Parathyroid adenoma (tissue), 2 donors: ENCODE measurements around the gene ZNF76.
"Not testable (repeated sequence)": the region's sequence is repeated elsewhere in the genome, so short reads cannot be mapped to it uniquely, and the experiment has no call there.

ENCODE experiments used
- H2AFZ ChIP-seq: fragments of 300-600 bp; sonication (generic); one replicate; pipeline ENCODE4 v1.7.0; 2017; ENCODE audit warnings: antibody characterized with exemption, mild to moderate bottlenecking
- H3K27ac ChIP-seq: fragments of 300-600 bp; sonication (generic); one replicate; pipeline ENCODE4 v1.7.0; 2017
- H3K27me3 ChIP-seq: fragments of 300-600 bp; sonication (generic); one replicate; pipeline ENCODE4 v1.7.0; 2017; ENCODE audit warnings: low read length; ENCODE audit not compliant: control insufficient read depth, insufficient read depth
- H3K36me3 ChIP-seq: fragments of 300-600 bp; sonication (generic); one replicate; pipeline ENCODE4 v1.7.0; 2017; ENCODE audit warnings: low read length; ENCODE audit not compliant: control insufficient read depth, insufficient read depth
- H3K4me1 ChIP-seq: fragments of 300-600 bp; sonication (generic); one replicate; pipeline ENCODE4 v1.7.0; 2017; ENCODE audit warnings: control low read depth
- H3K4me2 ChIP-seq: fragments of 300-600 bp; sonication (generic); one replicate; pipeline ENCODE4 v1.7.0; 2017; ENCODE audit warnings: low read length
- H3K4me3 ChIP-seq: fragments of 300-600 bp; sonication (generic); one replicate; pipeline ENCODE4 v1.7.0; 2017; ENCODE audit warnings: low read depth, low read length
- H3K79me2 ChIP-seq: fragments of 300-600 bp; sonication (generic); one replicate; pipeline ENCODE4 v1.7.0; 2017; ENCODE audit warnings: control low read depth
- H3K9ac ChIP-seq: fragments of 300-600 bp; sonication (generic); one replicate; pipeline ENCODE4 v1.7.0; 2017; ENCODE audit warnings: mild to moderate bottlenecking
- H3K9me3 ChIP-seq: fragments of 300-600 bp; sonication (generic); one replicate; pipeline ENCODE4 v1.7.0; 2017; ENCODE audit warnings: low read length; ENCODE audit not compliant: control insufficient read depth
- CTCF ChIP-seq: fragments of 300-600 bp; sonication (generic); IDR thresholded peaks from one replicate; pipeline ENCODE4 v1.7.0; 2017; ENCODE audit warnings: antibody characterized with exemption, mild to moderate bottlenecking
- donor health status: primary hyperparathyroidism.

The ZNF76 gene

GRCh38 chr6:35327349-35328027, 68.0 kb downstream of the ZNF76 start:
- Histone ChIP-seq H3K4me3 (no peak overlapping the region), H3K36me3 (no peaks in the 10 kb centered on the region), H3K79me2 (no peaks in the 10 kb centered on the region), H3K27me3 (no peaks in the 10 kb centered on the region), H3K9me3 (no peaks in the 10 kb centered on the region), H3K9ac (no peak overlapping the region), H3K4me1 (no peaks in the 10 kb centered on the region), H3K4me2 (no peak overlapping the region), H3K27ac (no peak overlapping the region), H2AFZ (peak overlapping the region; percentile 38)
- TF ChIP-seq CTCF, result peak; percentile 79

DNA sequence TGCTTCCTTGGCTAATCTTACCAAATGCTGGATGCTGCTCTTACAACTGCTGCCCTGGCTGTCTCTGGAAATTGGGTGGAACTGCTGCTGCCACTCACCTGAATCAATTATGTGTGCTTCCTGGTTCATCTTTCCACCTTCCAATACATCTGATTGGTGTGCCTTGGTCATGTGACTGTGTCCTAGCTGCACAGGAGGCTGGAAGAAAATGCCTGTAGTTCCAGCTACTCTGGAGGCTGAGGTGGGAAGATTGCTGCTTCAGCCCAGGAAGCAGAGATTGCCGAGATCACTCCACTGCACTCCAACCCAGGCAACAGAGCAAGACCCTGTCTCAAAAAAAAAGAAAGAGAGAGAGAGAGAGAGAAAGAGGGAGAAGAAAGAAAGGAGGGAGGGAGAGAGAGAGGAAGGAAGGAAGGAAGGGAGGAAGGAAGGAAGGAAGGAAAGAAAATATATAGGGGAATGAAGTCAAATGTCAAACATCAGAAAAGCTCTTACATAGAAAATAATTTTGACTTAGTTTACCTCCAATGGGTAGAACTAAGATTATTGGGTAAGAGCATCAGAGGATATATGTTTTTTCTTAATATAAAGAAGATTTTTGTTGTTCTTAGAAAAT, 68.7 kb downstream of the ZNF76 start:
- Histone ChIP-seq H3K27ac (no peak overlapping the region), H2AFZ (no peak overlapping the region), H3K79me2 (no peaks in the 10 kb centered on the region), H3K4me2 (no peak overlapping the region), H3K4me3 (no peak overlapping the region), H3K36me3 (no peaks in the 10 kb centered on the region), H3K27me3 (no peaks in the 10 kb centered on the region), H3K9me3 (no peaks in the 10 kb centered on the region), H3K9ac (no peak overlapping the region), H3K4me1 (no peaks in the 10 kb centered on the region)
- no peak for TF ChIP-seq CTCF

DNA sequence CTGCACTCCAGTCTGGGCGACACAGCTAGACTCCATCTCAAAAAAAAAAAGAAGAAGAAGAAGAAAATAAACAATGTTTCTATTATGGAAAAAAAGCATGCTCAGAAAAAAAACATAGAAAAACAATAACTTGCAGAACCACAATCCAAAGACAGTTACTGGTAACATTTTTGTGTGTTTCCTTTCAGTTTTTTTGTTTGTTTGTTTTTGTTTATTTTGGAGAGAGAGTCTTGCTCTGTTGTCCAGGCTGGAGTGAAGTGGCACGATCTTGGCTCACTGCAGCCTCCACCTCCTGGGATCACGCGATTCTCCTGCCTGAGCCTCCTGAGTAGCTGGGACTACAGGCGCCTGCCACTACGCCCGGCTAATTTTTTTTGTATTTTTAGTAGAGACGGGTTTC, 69.4 kb downstream of the ZNF76 start:
- H3K4me3 ChIP-seq, H3K9me3 ChIP-seq, H3K27me3 ChIP-seq, H3K4me2 ChIP-seq, H3K27ac ChIP-seq, H3K4me1 ChIP-seq, H3K36me3 ChIP-seq, H2AFZ ChIP-seq, H3K79me2 ChIP-seq, H3K9ac ChIP-seq: not testable (repeated sequence)

GRCh38 chr6:35330541-35331119, 71.1 kb downstream of the ZNF76 start:
- Histone ChIP-seq H3K79me2 (no peaks in the 10 kb centered on the region), H3K27ac (no peak overlapping the region), H3K36me3 (no peaks in the 10 kb centered on the region)

GRCh38 chr6:35332074-35332887, 72.7 kb downstream of the ZNF76 start:
- H3K27me3 ChIP-seq, H3K79me2 ChIP-seq, H2AFZ ChIP-seq, H3K27ac ChIP-seq, H3K4me1 ChIP-seq, H3K9ac ChIP-seq, H3K4me2 ChIP-seq, H3K9me3 ChIP-seq, H3K36me3 ChIP-seq, H3K4me3 ChIP-seq: not testable (repeated sequence)

More at GRCh38 chr6:35330541-35331119, 71.1 kb downstream of the ZNF76 start:
- Histone ChIP-seq H3K27me3 (no peaks in the 10 kb centered on the region), H3K4me3 (no peak overlapping the region), H3K4me2 (no peak overlapping the region), H3K9ac (no peak overlapping the region), H2AFZ (no peak overlapping the region), H3K9me3 (no peaks in the 10 kb centered on the region), H3K4me1 (no peaks in the 10 kb centered on the region)
- TF ChIP-seq CTCF, result no peak
